GM19025 (cell line): Measurements from ENCODE around the gene PRKCE.

Experiments
- ATAC-seq: cut with Tn5 transposase; IDR thresholded peaks from one replicate; pipeline ENCODE4 v1.9.1; 2021; ENCODE audit warnings: mild to moderate bottlenecking, low read depth, moderate library complexity; ENCODE audit not compliant: unreplicated experiment

Gene PRKCE

DNA sequence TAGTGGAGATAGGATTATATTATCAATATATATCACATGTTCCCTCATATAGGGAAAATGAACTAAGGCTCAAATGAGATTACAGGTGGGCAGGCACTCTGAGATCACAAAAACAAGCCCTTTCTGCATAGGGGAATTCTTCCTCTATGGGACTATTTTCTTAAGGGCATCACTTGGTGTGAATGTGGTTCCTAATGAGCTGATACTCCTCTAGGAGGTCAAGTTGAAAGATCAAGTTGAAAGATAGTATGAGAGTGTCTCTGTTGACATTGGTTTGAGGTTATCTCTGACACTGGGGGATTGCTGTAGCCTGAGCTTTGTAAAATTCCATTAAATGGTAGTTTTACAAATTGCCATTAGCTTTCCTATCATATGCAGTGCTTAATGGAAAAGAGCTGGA lies 270.4 kb downstream of the PRKCE start:
- no peak for ATAC-seq

DNA sequence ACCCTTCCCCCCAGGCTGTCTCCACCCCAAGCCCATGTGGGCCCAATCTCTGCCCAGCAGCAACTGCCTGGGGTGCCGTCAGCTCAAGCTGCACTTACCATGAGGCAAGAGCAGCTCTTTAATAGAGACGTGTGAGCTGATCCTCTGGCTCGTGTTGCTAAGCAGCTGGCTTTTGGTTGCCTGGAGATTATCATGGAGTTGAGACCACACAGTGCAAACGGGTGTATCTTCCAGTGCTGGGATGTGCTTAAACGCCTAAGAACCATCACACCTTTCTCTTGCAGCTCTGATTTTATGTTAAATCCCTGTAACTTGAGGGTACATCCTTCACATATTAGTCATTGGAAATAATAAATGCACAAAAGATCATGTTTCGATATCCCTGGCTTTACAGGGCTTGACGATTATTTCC lies 271.1 kb downstream of the PRKCE start:
- ATAC-seq: no peak

DNA sequence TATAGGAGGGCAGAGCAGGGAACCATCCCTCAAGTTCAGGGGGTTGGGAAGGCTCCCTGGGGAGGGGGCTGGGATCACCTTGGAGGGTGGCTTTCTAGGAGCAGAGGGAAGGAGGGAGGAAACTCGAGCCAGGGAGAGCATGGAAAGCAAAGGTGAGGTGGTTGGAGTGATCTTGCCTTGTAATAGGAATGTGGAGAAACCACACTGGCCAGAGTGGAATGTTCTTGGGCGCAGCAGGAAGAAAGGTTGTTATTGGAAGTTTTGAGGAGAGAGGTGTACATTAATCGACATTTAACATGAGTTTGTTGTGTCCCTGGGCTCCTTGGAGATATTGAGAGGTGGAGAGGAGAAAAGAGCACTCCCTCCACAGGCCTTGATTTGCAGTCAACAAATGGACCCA lies 272.2 kb downstream of the PRKCE start:
- ATAC-seq: no peak

DNA sequence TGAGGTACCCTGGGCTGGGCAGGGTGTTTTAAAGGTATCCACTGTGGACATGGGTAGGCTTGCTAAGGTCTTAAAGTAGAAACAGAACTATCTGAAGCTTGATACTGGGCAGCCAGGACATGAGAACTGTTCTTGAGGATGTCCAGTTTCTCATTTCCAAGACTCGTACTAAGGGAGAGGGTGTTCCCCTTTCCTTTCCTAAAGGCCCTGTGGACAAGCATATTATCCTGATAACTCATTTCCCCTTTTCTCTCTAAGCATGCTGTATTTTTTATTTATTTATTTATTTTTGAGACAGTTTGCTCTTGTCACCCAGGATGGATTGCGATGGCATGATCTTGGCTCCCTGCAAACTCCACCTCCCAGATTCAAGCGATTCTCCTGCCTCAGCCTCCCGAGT lies 273.6 kb downstream of the PRKCE start:
- ATAC-seq: no peak

DNA sequence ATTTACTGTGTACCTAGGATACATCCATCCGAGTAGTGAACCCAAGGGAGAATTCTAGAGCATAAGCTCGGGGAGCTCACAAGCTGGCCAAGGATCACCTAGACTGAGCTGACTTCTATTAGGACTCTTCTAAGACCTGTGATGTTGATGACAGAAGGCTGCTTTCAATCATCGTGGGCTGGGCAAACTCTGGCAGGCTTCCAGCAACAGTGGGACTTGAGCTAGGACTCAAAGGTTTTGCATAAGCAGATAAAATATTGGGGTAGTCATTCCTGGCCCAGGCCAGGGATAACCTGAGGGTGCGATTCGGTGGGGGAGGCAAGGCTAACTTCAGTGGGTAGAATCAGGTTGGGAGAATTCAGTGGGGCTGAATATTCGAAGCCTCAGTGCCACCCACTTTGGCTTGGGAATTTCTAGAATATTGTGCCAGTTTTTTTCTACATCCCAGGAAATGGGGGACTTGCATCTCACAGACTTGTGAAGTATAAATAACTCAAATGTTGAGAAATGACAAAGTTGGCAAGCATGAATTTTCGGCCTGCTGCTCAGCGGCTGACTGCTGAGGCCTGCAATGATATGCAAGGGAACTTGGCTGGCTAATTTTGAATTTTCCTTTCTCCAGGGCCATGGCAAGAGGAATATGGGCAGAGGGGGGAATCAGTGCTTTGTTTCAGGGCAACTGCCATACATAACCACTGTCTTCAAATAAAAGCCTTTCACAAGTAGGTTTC lies 274.3 kb downstream of the PRKCE start:
- ATAC-seq: no peak

DNA sequence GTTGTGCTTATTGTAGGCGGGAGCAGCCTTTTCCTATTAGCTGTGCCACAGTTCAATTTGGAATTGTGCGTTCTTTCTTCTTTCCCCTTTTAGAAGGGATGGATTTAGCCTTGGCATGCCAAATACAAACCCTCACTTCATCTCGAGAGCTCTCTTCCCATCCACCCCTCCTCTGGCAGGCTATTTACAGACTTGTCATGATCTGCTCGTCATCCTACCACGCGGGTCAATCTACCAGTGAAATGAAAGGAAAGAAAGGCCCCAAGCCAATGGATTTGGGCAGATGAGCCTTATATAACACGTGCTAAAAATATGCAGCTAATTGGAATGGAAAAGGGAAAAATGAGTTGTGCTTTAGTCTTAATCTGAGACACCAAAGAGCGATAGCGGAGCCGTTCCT lies 277.5 kb downstream of the PRKCE start:
- no peak for ATAC-seq

DNA sequence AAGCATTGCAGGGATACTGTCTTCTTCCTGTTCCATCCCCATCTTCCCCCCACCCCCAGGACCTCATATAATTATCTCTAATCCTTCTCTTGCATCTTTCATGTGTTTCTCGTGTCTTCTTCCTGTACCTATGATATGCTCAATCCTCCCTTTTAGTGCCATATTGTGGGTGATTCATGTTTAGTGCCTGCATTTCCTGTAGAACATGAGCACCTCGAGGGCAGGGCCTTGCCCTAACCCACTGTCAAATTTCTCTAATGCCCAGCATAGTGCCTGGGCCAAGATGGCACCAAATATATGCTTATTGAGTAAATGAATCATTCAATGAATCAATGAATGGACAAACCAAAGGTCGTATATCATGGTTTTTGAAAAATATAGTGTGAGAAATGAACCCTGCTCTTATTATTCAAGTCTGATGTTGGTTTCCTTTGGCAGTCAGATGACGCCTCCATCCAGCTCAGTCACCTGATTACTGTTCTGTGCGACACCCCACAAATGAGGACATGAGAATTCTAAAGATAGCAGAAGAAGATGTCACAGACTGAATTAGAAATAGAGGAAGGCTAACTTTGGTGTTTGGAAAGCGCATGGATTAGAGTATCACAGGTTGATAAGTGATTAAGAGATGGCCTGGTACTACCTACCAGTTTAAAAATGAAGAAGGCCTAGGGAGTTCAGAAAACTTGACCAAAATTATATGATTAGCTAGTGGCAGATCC lies 278.4 kb downstream of the PRKCE start:
- ATAC-seq: no peak

DNA sequence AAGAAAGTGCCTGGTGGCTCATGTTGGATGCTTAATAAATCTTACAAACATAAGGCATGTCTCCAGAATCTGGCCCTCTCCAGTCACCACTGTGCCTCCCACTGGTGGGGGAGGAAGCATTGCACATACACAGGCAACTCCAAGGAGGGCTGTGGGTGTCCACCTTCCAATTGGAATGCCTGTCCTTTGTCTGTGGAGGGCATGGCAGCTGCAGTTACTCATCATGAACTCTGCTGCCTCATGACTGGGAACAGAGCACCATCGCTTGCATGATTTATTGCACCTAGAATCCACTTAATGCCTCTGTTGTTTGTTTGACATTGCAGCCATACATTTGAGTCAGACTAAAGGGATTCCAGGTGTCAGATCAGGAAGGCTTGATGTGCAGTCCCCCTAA lies 278.9 kb downstream of the PRKCE start:
- ATAC-seq: no peak

DNA sequence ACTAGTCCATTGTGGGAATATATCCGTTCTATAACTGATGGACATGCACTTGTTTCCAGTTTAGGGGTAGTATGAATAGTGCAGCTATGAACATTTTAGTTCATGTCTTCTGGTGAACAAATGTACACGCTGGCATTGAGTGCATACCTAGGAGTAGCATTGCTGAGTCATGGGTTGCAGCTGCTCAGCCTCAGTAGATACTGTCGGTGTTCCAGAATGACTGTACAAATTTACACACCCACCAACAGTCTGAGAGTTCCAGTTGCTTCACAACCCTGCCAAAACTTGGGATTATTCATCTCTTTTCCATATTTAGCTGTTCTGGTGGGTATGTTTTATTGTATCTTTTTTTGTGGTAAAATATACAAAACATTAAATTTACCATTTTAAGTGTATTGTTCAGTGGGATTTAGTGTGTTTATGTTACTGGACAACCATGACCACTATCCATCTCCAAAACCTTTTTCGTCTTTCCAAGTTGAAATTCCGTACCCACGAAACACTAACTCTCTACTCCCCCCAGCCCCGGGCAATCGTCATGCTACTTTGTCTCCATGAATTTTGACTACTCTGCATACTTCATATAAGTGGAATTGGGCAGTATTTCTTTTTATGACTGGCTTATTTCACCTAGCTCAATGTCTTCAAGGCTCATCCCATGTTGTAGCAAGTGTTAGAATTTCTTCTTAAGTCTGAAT lies 281.0 kb downstream of the PRKCE start:
- ATAC-seq: no peak

DNA sequence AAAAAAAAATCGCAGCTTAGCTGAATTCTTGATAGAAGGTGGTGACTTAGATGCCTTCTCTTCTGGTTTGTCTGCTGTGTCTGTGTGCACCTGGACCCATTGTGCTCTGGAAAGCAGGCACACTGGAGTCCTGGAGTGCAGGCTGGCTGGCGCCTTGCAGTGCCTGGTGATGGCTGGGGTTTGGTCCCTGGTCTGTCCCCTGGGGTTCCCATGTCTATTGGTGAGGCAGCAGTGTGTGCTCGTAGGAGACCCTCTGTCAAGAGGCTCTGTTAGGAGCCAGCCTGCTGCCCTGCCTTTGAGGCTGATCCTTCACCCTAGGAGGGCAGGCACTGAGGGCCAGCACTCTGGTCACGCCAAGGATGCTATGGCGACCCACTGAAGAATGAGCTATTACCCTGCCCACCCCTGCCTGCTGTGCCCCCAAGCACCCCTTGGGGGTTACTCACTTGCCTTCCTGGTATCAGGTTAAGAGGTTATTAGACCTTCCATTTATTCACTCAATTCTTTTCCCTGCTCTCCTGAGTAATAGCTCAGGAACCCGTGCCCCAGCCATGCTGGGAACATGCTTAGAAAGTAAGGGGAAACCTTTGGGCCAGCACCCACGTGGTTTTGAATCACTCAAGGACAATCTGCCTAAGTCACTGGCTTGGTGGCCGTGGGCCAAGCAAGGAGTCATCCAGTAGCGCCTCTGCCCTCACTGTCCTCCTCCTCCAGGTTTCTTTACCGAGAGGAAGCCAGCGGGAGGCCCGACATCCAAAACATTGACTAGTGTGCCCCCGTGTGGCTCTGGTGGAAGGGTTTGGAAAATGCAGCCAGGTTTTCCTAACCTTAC lies 284.5 kb downstream of the PRKCE start:
- no peak for ATAC-seq

DNA sequence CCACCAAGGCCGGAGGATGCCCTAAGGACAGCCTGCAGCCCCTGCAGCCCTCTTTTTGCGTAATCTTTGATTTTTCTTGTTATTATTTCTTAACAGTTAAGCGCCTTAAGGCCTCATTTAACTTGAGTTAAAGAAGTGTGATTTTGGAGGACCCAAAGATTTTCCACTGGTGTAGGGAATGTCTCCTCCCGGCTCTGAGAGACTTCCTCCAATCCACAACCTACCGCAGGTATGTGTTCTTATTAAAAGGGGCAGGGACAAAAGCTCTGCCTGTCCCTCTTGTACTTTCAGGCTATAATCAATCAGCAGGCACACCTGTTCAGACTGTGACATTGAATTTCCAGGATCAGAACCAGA lies 285.1 kb downstream of the PRKCE start:
- ATAC-seq: no peak

DNA sequence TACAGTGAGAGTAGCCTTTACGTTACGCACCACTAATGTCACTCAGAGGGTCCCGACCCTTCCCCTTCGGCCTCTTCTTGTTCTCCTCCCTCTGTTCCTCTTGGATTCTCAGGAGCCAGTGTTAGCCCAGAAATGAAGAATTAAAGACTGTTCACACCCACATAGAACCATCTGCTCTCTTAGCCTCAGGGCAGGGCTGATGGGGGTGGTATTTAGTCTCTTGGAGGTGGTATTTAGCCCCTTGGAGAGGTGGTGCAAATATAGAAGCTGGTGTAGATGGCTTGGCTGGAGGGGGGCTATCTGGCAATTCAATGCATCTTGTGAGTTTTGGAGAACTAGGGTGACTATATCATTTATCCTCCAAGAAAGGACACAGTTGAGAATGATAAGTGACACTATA lies 286.5 kb downstream of the PRKCE start:
- no peak for ATAC-seq

DNA sequence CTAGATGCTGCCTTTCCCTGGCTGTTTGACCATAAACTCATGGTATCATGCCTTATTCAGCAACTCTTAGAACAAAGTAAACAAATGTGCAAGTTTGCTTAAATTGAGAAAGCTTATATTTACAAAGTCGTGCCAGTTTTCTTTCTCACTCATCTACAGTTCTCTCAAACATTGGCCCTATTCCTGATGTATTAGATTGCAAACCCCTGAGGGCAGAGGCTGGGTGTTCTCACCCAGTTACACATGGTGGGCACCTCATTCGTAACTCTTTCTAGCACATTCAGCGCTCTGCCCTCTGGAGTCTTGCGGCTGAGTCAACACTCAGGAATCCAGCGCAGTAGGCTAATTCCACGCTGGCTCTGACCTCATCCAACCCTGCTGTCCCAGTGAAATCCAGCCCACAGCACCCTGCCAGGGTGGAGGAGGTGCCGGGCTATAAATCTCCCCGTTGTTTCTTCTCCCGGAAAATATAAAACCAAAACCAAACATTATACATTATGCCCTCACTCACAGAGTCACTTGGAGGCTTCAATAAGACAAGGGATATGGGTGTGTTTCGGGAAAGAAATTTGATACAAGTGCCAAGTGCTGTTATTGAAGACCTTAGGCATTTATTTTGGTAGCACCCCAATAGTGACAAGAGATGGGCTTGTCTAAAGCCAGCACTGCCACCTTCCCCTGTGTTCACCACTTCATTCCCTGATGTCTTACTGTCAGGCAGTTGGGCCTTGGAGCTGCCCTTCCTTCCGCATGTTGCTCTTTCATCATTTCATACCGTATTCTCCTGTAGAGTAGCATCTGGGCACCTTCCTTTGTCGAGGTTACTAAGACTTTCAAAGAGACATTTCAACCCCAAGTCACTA lies 287.4 kb downstream of the PRKCE start:
- ATAC-seq: no peak

DNA sequence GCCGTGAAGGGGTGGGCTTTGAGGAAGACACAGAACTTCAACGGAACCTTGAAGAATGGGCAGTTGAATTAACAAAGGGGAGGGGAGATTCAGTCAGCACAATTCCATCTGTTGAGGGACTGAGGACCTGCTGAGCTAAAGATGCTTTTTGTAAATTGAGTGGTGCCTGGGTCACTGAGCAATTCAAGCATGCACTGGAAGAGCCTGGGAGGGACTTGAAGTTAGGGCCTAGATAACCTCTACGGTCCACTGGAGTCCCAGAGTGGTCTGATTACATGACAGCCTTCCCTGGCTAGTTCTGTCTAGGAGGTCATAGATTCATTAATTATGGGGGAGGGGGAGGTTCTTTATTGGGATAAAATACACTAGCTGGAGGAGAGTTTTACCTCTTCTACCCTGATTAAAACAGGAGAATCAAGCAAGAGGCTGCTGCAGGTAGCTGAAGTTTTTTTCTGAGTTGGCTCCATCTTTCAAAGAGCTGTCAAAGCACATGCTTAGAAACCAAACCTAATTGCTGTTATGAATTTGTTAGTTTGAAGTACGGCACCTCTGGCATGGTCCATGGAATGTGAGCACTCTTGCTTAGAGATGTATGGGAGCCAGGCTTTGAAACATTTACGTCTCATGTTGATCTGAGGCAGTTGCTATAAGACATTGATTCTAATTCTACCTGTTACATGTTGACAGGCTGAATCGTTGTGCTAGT lies 290.2 kb downstream of the PRKCE start:
- ATAC-seq: no peak

DNA sequence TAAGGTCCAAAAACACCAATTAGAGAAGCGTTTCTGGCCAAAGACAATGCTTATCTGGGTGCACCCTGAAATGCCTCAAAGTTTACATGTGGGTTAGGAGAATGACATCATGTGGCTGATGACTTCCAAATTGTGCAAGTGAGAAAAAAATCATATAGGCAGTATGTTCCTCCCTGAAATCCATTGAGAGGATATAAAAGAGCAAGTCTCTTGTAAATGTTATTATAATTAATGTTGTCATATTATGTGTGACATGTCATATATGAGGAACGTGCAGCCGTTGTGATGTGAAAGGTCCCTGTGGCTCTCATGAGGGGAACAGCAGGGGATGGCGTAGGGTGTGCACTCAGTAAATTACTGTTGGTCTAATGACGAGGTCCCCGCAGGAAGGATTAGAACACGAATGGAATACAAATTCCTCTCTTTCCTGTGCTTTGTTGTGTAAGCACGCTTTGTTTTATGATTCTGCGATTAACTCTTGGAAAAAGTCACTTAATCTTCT lies 290.8 kb downstream of the PRKCE start:
- no peak for ATAC-seq

DNA sequence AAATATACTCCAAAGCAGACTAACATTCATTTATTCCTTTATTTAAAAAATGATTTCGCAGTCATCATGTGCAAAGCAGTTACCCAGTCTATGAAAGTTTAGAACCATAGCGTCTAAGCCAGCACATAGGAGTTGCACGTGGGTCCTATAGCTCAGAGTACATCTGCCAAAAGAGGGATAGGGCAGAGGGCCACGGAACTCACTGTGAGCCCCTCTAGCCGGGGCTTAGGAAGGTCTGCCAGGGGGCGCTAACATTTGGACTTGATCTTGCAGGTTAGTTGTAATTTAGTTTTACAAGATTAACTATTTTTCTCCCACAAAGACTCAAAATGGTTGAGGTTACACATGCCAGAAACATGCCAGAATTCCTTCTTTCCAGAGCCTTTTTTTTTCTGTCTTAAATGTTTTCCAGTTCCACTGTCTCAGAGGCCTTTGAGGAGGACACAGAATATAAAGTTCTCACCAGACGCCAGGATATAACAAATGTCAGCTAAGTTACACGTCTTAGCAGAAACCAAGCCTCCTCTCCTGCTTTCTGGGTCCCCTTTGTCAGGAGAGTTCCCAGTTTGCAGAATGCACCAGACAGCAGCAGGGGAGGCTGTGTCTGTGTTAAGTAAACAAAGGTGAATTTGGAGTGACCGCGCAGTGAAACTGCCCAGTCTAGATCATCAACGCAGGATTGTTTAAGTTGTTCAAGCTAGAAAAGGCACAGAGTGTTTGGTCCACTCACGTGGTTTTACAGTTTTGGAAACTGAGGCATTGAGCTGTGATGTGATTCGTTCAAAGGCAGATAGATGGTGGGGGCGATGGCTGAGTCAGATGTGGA lies 292.0 kb downstream of the PRKCE start:
- ATAC-seq: no peak

DNA sequence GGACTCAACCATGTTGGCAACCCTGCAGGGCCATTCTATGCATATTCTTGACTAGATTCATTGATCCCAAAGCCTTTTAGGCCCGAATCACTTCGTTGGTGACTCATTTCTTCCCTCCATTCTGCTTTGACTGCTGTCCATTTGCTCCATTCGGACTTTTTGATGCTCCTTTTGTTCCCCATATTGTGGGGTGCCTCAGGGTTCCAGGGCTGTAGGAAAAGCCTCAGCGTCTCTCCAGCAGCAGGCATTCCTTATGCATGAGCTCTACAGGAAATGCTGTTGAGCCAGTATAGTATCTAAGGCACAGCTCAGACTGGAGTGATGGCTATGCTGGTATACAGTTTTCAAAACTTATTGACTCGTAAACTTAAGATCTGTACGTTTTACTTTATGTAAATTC lies 292.6 kb downstream of the PRKCE start:
- no peak for ATAC-seq

DNA sequence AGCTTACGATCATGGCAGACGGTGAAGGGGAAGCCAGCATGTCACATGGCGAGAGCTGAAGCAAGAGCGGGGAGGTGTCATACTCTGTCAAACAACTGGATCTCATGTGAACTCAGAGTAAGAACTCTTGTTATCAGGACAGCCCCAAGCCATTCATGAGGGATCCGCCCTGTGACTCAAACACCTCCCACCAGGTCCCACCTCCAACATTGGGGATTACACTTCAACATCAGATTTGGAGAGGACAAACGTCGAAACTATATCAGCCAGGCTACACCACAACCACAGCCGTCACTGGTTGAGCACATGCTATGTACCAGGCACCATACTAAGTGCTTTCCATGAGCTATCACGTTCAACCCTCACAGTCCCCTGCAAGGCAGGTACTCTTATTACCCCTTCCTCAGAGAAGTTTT lies 293.8 kb downstream of the PRKCE start:
- no peak for ATAC-seq
